AG08396 (cell line): Measurements from ENCODE around the gene TSC22D2.

Experiments
- DNase-seq: peaks from one replicate; pipeline ENCODE4 v3.0.0; 2012; ENCODE audit warnings: low spot score, mixed read lengths

Gene TSC22D2

GRCh38 chr3:150385296-150386242 is 22.5 kb upstream of the TSC22D2 start:
- no peak for DNase-seq

- no peak for DNase-seq
These were observed 19.3 kb upstream of the TSC22D2 start for GRCh38 chr3:150388498-150389418.

GRCh38 chr3:150390087-150390486 is 18.0 kb upstream of the TSC22D2 start:
- no peak for DNase-seq

GRCh38 chr3:150391161-150391560 is 16.9 kb upstream of the TSC22D2 start:
- DNase-seq: peak; percentile 28

- DNase-seq: no peak
These were observed 14.4 kb upstream of the TSC22D2 start for GRCh38 chr3:150393745-150394144.

GRCh38 chr3:150394606-150395005 is 13.5 kb upstream of the TSC22D2 start:
- DNase-seq: no peak

GRCh38 chr3:150396491-150396890 is 11.6 kb upstream of the TSC22D2 start:
- DNase-seq: no peak

GRCh38 chr3:150396956-150397550 is 11.0 kb upstream of the TSC22D2 start:
- no peak for DNase-seq

- DNase-seq: no peak
These were observed 9.0 kb upstream of the TSC22D2 start for GRCh38 chr3:150399060-150399459.

GRCh38 chr3:150401285-150401684 is 6.8 kb upstream of the TSC22D2 start:
- DNase-seq: no peak

GRCh38 chr3:150402217-150402616 is 5.9 kb upstream of the TSC22D2 start:
- DNase-seq: no peak

GRCh38 chr3:150404023-150404422 is 4.1 kb upstream of the TSC22D2 start:
- DNase-seq: no peak

- DNase-seq: peak; percentile 57
These were observed 869 bp upstream of the TSC22D2 start for GRCh38 chr3:150407051-150407807.

- no peak for DNase-seq
These were observed 284 bp upstream of the TSC22D2 start for GRCh38 chr3:150407808-150408220.

GRCh38 chr3:150409125-150409511 is 1.0 kb downstream of the TSC22D2 start:
- no peak for DNase-seq

GRCh38 chr3:150409512-150410310 is 1.6 kb downstream of the TSC22D2 start:
- DNase-seq: peak; percentile 45

GRCh38 chr3:150410311-150411105 is 2.4 kb downstream of the TSC22D2 start:
- peak; percentile 12 for DNase-seq

- DNase-seq: no peak
These were observed 3.0 kb downstream of the TSC22D2 start for GRCh38 chr3:150411106-150411460.

GRCh38 chr3:150411546-150411945 is 3.4 kb downstream of the TSC22D2 start:
- no peak for DNase-seq

GRCh38 chr3:150411976-150412375 is 3.9 kb downstream of the TSC22D2 start:
- no peak for DNase-seq
